Epithelial cell of esophagus (primary cell): ENCODE measurements around the gene SNX32.

Source experiments
- DNase-seq: peaks from one replicate; pipeline ENCODE4 v3.0.0; 2010; ENCODE audit warnings: low read depth
- H3K4me3 ChIP-seq: 2 replicates; pipeline ENCODE4 v1.5.1; 2011; ENCODE audit warnings: mild to moderate bottlenecking, low read length, control low read depth
- CTCF ChIP-seq: IDR thresholded peaks from 2 replicates; pipeline ENCODE4 v1.5.1; 2011; ENCODE audit warnings: low read depth, mild to moderate bottlenecking, low read length, control low read depth, inconsistent platforms; ENCODE audit not compliant: insufficient read depth; ENCODE audit errors: missing control alignments

Gene SNX32

DNA sequence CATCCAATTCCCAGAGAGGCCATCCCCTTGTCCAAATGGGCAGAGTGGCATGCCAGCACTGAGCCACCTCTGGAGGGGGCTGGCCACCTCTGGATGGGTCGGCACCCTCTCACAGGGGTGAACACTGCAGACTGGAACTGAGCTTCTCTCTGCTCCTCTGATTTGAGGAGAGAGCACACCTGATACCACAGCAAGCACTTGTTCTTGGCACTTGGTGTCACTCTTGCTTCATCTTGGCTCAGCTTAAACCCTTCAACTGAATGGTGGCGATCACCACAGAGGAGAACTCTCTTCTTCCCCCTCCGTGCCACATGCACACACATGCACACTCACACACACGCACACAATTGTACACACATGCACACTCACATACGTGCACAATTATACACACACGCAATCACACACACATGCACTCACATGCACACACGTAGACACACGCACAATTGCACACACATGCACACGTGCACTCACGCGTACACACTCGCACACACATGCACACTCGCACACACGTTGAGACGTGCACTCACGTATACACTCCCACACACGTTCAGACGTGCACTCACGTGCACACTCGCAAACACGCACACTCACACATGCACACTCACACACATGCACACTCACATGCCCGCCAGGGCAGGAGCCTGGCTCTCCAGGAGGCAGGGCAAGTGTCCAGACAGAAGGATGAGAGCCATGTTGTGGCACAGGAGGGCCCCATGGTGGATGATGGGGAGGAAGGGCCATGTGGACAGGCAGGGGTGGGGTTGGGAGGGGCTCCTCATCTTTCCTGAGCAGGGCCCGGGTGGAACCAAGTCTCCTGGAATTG lies 23.5 kb upstream of the SNX32 start:
- TF ChIP-seq CTCF = no peak
- no peak for DNase-seq
- no peak overlapping the region for H3K4me3 ChIP-seq

DNA sequence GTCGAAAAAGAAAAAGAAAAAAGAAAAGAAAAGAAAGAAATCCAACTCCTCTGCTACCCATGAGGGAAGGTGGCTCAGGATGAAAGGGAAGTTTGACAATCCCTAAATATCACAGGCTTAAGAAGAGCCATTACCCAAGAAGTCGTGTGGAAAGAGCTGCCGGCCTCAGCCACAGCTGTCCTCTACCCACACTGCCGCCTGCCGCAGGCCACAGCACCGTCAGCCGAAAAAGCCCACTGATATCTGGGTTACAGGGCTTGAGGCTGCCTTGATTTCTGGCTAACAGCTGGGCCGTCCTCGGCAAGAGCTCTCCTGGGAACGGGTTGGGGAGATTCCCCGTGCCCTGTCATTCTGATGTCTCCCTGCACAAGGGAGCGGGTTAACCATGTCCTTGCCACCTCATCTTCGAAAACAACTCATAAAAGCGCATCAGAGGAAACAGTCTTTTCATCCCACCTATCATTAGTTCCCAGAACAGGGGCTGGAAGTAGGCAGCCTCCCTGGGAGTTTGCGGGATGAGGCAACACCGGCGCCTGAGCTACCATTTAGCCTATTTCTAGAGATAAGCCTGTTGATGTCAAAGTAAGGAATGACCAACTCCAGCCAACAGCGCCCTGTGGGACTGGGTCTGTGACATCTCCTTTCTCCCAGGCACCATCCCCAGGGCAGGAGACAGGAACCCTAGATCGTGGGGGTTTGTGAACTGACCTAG lies 21.8 kb upstream of the SNX32 start:
- no peak for DNase-seq
- H3K4me3 ChIP-seq = no peak overlapping the region
- no peak for TF ChIP-seq CTCF

DNA sequence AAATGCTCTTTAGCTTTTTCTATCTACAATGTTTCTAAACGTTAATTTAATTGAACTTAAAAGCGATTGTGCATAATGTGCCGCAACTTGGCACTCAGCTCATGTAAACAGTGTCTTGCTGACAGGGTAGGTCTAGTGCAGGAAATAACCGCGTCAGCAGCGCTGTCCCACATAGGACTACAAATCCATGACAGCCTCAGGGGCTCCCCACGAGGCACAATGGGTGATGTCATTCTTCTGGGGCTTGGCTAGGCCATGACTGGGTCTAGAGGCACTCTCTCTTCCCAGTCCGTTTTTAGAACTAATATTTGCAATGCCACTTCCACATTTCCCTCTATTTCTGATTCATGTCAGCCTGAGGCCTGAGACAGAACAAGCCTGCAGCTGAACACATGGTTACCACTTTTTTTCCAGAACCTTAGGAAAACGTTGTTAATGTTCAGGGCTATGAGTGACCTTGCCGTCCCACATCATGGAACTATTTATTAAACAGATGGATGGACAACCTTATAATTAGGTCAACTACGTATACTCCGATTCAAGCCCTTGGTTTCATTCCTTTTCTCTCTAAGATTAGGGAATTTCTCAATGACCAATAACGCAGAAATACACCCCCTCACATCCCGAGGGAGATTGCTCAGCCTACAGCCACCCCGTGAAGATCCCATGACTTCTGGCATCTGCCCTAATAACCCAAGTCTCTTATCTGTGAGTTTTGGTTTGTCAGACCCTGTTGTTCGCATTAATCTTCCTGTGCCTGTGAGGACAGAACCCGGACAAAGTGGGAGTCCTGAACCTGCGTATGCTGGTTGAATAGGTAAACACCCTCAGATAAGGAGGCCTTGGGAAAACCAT lies 19.4 kb upstream of the SNX32 start:
- H3K4me3 ChIP-seq = no peak overlapping the region
- peak; percentile 82 for DNase-seq
- TF ChIP-seq CTCF = no peak

GRCh38 chr11:65814986-65815565 lies 18.7 kb upstream of the SNX32 start:
- no peak overlapping the region for H3K4me3 ChIP-seq
- no peak for TF ChIP-seq CTCF
- no peak for DNase-seq

DNA sequence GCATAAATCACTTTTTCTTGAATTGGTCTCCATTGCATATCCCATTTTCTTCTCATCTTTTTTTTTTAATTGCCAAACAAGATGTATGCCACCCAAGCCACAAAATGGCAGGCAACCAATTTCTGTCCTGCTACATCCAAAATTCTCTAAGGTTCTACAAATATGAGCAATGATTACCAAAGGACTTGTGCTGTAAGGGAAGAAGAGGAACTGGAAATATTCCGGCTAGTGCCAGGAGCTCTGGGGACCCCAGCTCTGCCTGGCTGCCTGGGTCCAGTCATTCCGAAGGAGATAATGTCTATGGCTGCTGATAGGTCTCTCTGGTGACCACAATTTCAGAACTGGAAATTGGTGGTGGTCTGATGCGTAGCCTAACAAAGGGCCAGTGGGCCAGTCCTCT lies 17.1 kb upstream of the SNX32 start:
- no peak overlapping the region for H3K4me3 ChIP-seq
- no peak for DNase-seq
- no peak for TF ChIP-seq CTCF

GRCh38 chr11:65817312-65817834 lies 16.4 kb upstream of the SNX32 start:
- peak overlapping the region; percentile 50 for H3K4me3 ChIP-seq
- no peak for DNase-seq
- TF ChIP-seq CTCF = no peak
